Stomach (tissue), 9 donors: ENCODE results near the gene ADAMTSL4. TPM values are rescaled to one million over a fixed set of nuclear protein-coding genes. Genes with fewer than 3 reads are reported as not detected.

Experiments
- DNase-seq, 2 donors: peaks; one replicate each; pipeline versions ENCODE4 v3.0.0 to v3.0.0-alpha.2; 2013 to 2019
- H3K27ac ChIP-seq, 5 donors: fragments of 200-600 bp in 4 of 5; sonication (generic) in 4 of 5; one replicate each; pipeline ENCODE4 v1.5.1; 2013 to 2019; ENCODE audit warnings: mild to moderate bottlenecking in 1 of 5, moderate library complexity in 1 of 5
- H3K27me3 ChIP-seq, 3 donors: fragments of 200-600 bp; sonication (generic); one replicate each; pipeline ENCODE4 v1.5.1; 2017 to 2019; ENCODE audit warnings: mixed run types in 1 of 3
- H3K36me3 ChIP-seq, 4 donors: fragments of 200-600 bp; sonication (generic); 1 replicate in 3 of 4; 2 replicates in 1 of 4; pipeline ENCODE4 v1.5.1; 2016 to 2019
- H3K4me1 ChIP-seq, 4 donors: fragments of 200-600 bp; sonication (generic); one replicate each; pipeline ENCODE4 v1.5.1; 2016 to 2019
- H3K4me3 ChIP-seq, 4 donors: fragments of 200-600 bp; sonication (generic) in 3 of 4; one replicate each; pipeline ENCODE4 v1.5.1; 2016 to 2019; ENCODE audit warnings: mild to moderate bottlenecking in 1 of 4
- H3K9me3 ChIP-seq, 4 donors: fragments of 200-600 bp; sonication (generic); one replicate each; pipeline ENCODE4 v1.5.1; 2016 to 2019
- CTCF ChIP-seq, 7 experiments: fragments of 450-650 bp in 4 of 7; fragments of 200-600 bp in 3 of 7; sonication (generic) in 3 of 7; IDR thresholded peaks; one replicate each; pipeline ENCODE4 v1.5.1; 2016 to 2019; ENCODE audit warnings: antibody characterized with exemption in 7 of 7, control low read depth in 2 of 7, mild to moderate bottlenecking in 1 of 7
- EP300 ChIP-seq: sonication (generic); formaldehyde crosslinking; IDR thresholded peaks from one replicate; pipeline ENCODE4 v1.6.1; 2017; ENCODE audit warnings: antibody characterized with exemption
- POLR2A ChIP-seq, 4 donors: fragments of 450-650 bp; IDR thresholded peaks; one replicate each; pipeline ENCODE4 v1.6.1; 2016; ENCODE audit warnings: antibody characterized with exemption in 4 of 4, control low read depth in 2 of 4, mild to moderate bottlenecking in 1 of 4, moderate library complexity in 1 of 4
- POLR2AphosphoS5 ChIP-seq, 3 donors: sonication (generic); formaldehyde crosslinking; IDR thresholded peaks; one replicate each; pipeline ENCODE4 v1.6.1; 2016; ENCODE audit warnings: antibody characterized with exemption in 3 of 3
- WGBS, 5 donors: extraction: QIAGEN DNeasy Blood & Tissue Kit in 3 of 5; methylation state at CpG; one replicate each; pipeline versions ENCODE4 v1.1.5 to v1.1.7; 2013 to 2018; 5-methylcytosine and 5-hydroxymethylcytosine counted together
- intact Hi-C: fragments of 100-400 bp; cut with DNase I; formaldehyde crosslinking; loops from one replicate; pipeline ENCODE4 v1.15.1; 2023; ENCODE audit warnings: low total_unique reads
- polyA plus RNA-seq, 3 donors: library from polyadenylated mRNA; stranded (reverse); fragments of 200-250 nt; gene quantifications; one replicate each; pipeline ENCODE4 v1.2.3, GENCODE V29; 2013
- total RNA-seq, 5 donors: library from RNA; depleted of rRNA; stranded (reverse); fragments of >200 nt; gene quantifications; one replicate each; pipeline versions ENCODE4 v1.1.0 to v1.2.3, GENCODE V29; 2014 to 2016
- donor health status: healthy with polysubstance abuse.
- donor health status: Bipolar disorder and iron deficiency.
- donor health status: healthy.

The ADAMTSL4 gene
- total and polyA plus RNA-seq, 8 donors = 4.9 to 54.2 (median 10.2) TPM

DNA sequence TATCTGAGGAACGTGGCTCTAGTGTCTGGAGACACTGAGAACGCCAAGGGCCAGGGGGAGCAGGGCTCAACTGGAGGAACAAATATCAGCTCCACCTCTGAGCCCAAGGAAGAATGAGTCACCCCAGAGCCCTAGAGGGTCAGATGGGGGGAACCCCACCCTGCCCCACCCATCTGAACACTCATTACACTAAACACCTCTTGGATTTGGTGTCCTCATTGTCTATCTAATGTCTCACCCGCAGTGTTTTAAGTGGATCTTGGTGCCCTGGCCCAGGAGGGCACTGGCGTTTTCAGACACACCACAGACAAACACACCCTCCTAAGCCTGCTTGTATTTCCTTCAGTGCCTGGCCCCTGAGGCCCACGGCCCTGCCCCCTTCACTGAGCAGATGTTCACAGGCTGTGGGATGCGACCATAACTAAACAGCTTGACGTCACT lies 35.8 kb upstream of the ADAMTSL4 start:
- H3K4me3 ChIP-seq = no peak overlapping the region
- no peak for TF ChIP-seq POLR2AphosphoS5 (IDR thresholded peaks at IDR 0.05)
- no peak for TF ChIP-seq POLR2A (IDR thresholded peaks at IDR 0.05)
- TF ChIP-seq EP300 = no peak
- no peak for TF ChIP-seq CTCF (IDR thresholded peaks at IDR 0.05)
- no peak overlapping the region for H3K27ac ChIP-seq
- WGBS, 5 donors = 62 to 78% (median 71%) methylated on average over 7 of the region's 7 CpGs
- DNase-seq = no peak
- peaks cover 12 to 54% (median 23%) of the 10 kb centered on the region in 4 donors for H3K4me1 ChIP-seq
- H3K36me3 ChIP-seq = peaks cover 0 to 21% (median 13%) of the 10 kb centered on the region in 4 donors
- intact Hi-C loops = no loop called here
- no peaks in the 10 kb centered on the region for H3K27me3 ChIP-seq
- H3K9me3 ChIP-seq = no peaks in the 10 kb centered on the region

- Histone ChIP-seq H3K4me1 (peaks cover 12 to 45% (median 21%) of the 10 kb centered on the region in 4 donors), H3K4me3 (no peak overlapping the region), H3K27ac (no peak overlapping the region), H3K36me3 (peaks cover 0 to 21% (median 13%) of the 10 kb centered on the region in 4 donors), H3K9me3 (no peaks in the 10 kb centered on the region), H3K27me3 (no peaks in the 10 kb centered on the region)
- 89 to 94% (median 91%) methylated on average over 9 of the region's 9 CpGs for WGBS, 5 donors
- DNase-seq = no peak
- TF ChIP-seq CTCF (IDR thresholded peaks at IDR 0.05) (no peak), POLR2A (IDR thresholded peaks at IDR 0.05) (no peak), EP300 (no peak), POLR2AphosphoS5 (IDR thresholded peaks at IDR 0.05) (no peak)
- intact Hi-C loops = no loop called here
Observed at GRCh38 chr1:150514260-150514659, 34.9 kb upstream of the ADAMTSL4 start.

DNA sequence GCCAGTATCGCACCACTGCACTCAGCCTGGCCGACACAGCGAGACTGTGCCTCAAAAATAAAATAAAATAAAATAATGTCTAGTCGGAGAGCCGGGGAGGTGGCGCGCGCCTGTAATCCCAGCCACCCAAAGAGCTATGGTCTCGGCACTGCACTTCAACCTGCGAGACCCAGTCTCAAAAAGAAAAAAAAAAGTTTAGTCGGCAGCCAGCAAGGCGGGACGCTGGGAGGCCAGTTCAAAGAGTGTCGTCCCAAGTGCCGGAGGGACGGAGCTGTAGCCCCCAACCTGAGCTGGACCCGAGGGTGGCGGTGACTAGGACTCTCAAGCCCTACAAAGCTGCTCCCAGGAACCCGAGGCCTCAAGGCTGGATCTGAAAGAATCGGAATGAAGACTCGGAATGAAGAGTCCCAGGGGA lies 34.3 kb upstream of the ADAMTSL4 start:
- no peaks in the 10 kb centered on the region for H3K9me3 ChIP-seq
- H3K4me1 ChIP-seq = peaks cover 12 to 43% (median 21%) of the 10 kb centered on the region in 4 donors
- H3K27me3 ChIP-seq = no peaks in the 10 kb centered on the region
- H3K4me3 ChIP-seq = peak overlapping the region; percentile 55 to 65 (median 58)
- intact Hi-C loops = no loop called here
- H3K27ac ChIP-seq = peak overlapping the region; percentile 80 to 92 (median 85)
- no peak for TF ChIP-seq POLR2A (IDR thresholded peaks at IDR 0.05)
- TF ChIP-seq CTCF (IDR thresholded peaks at IDR 0.05) = no peak
- no peak for TF ChIP-seq EP300
- TF ChIP-seq POLR2AphosphoS5 (IDR thresholded peaks at IDR 0.05) = no peak
- no peak for DNase-seq
- H3K36me3 ChIP-seq = peaks cover 0 to 21% (median 13%) of the 10 kb centered on the region in 4 donors
- 25 to 28% (median 27%) methylated on average over 21 of the region's 21 CpGs for WGBS, 5 donors

DNA sequence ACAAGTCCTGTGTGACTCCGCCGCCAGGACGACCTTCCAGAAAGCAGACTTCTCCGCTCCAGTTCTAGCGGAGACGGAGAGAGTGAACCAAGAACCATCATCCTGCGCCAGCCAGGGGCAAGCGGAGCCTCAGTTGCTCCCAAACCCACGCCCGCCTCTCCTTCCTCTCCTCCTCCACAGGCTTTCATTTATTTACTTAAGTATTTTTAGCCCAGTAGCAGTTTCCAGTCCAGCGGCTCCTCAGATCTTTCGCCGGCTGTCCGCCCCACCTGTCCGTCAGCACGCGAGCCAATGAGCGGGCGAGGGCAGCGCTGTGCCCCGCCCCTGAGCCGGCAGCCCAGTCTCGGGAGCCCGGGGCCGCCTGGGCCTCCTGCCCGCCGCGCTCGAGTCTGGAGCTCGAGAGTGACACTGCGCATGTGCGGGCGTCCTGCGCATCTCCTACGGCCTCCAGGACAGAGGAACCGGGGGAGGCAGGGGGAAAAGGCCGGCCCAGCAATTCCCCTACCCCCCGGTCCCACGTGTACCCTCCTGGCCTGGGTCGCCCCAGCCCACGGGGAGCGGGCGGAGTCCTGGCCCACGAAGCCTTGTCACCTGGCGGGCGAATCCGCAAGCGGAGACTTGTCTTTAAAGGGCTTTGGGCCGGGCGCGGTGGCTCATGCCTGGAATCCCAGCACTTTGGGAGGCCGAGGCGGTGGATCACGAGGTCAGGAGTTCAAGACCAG lies 33.7 kb upstream of the ADAMTSL4 start, which contains the start of gene FALEC:
Gene FALEC (plus strand): TSS at position 425 of the 722 bp plus-strand sequence.
- Histone ChIP-seq H3K27me3 (no peaks in the 10 kb centered on the region), H3K27ac (peak within 1 kb of the TSS; percentile 80 to 92 (median 85)), H3K4me1 (peaks cover 12 to 43% (median 21%) of the 10 kb centered on the region in 4 donors), H3K36me3 (peaks cover 0 to 16% (median 13%) of the 10 kb centered on the region in 4 donors), H3K4me3 (peak within 1 kb of the TSS; percentile 55 to 65 (median 58)), H3K9me3 (no peaks in the 10 kb centered on the region)
- WGBS, 5 donors = 0 to 2% (median 0%) methylated on average over 47 to 54 of the region's 54 CpGs
- peak; percentile 98 to 99 for DNase-seq
- TF ChIP-seq CTCF (IDR thresholded peaks at IDR 0.05) (no peak), EP300 (no peak), POLR2AphosphoS5 (IDR thresholded peaks at IDR 0.05) (peak; percentile 58 to 81 (median 70)), POLR2A (IDR thresholded peaks at IDR 0.05) (no peak)
- intact Hi-C loops = no loop called here
